GM23248 (cell line): ENCODE measurements around the gene NINJ1. TPM values are rescaled to one million over a fixed set of nuclear protein-coding genes. Genes with fewer than 3 reads are reported as not detected.

Experiments
- DNase-seq: peaks from one replicate; pipeline ENCODE4 v3.0.0-alpha.2; 2015
- H2AFZ ChIP-seq: fragments of 200-600 bp; sonication (generic); 2 replicates; pipeline ENCODE4 v1.6.1; 2016; ENCODE audit warnings: antibody characterized with exemption
- H3F3A ChIP-seq: fragments of 200-600 bp; sonication (generic); 2 replicates; pipeline ENCODE4 v1.6.1; 2016; ENCODE audit warnings: mild to moderate bottlenecking, antibody characterized with exemption, mixed run types; ENCODE audit not compliant: insufficient read depth
- H3K27ac ChIP-seq: fragments of 200-600 bp; sonication (generic); 2 replicates; pipeline ENCODE4 v1.5.1; 2016; ENCODE audit warnings: mild to moderate bottlenecking
- H3K27me3 ChIP-seq: fragments of 200-600 bp; sonication (generic); replicated peaks from 2 replicates; pipeline ENCODE4 v1.6.1; 2016; ENCODE audit warnings: mild to moderate bottlenecking; ENCODE audit not compliant: insufficient read depth
- H3K36me3 ChIP-seq: fragments of 200-600 bp; sonication (generic); 2 replicates; pipeline ENCODE4 v1.6.1; 2016; ENCODE audit warnings: low read depth, mild to moderate bottlenecking
- H3K4me1 ChIP-seq: fragments of 200-600 bp; sonication (generic); 2 replicates; pipeline ENCODE4 v1.6.1; 2016; ENCODE audit warnings: mild to moderate bottlenecking; ENCODE audit not compliant: insufficient read depth
- H3K4me2 ChIP-seq: fragments of 200-600 bp; sonication (generic); one replicate; pipeline ENCODE4 v1.6.1; 2016; ENCODE audit warnings: mild to moderate bottlenecking; ENCODE audit not compliant: unreplicated experiment
- H3K4me3 ChIP-seq: fragments of 200-600 bp; sonication (generic); 2 replicates; pipeline ENCODE4 v1.5.1; 2016; ENCODE audit warnings: mild to moderate bottlenecking
- H3K79me2 ChIP-seq: fragments of 200-600 bp; sonication (generic); 2 replicates; pipeline ENCODE4 v1.6.1; 2016; ENCODE audit warnings: mild to moderate bottlenecking; ENCODE audit not compliant: insufficient read depth
- H3K9ac ChIP-seq: fragments of 200-600 bp; sonication (generic); 2 replicates; pipeline ENCODE4 v1.6.1; 2016; ENCODE audit warnings: mild to moderate bottlenecking
- H3K9me2 ChIP-seq: fragments of 200-600 bp; sonication (generic); 2 replicates; pipeline ENCODE4 v1.6.1; 2016; ENCODE audit warnings: mixed run types, mild to moderate bottlenecking, moderate library complexity; ENCODE audit not compliant: insufficient read depth
- H3K9me3 ChIP-seq: fragments of 200-600 bp; sonication (generic); one replicate; pipeline ENCODE4 v1.6.1; 2017; ENCODE audit warnings: low read depth
- H4K20me1 ChIP-seq: fragments of 200-600 bp; sonication (generic); 2 replicates; pipeline ENCODE4 v1.6.0; 2016; ENCODE audit not compliant: insufficient read depth
- EZH2 ChIP-seq: fragments of 200-600 bp; sonication (generic); IDR thresholded peaks from 2 replicates; pipeline ENCODE4 v1.6.1; 2018; ENCODE audit warnings: antibody characterized with exemption, mild to moderate bottlenecking; ENCODE audit not compliant: insufficient read depth, poor library complexity, severe bottlenecking
- EZH2phosphoT487 ChIP-seq: fragments of 200-600 bp; sonication (generic); IDR thresholded peaks from 2 replicates; pipeline ENCODE4 v1.6.1; 2018; ENCODE audit warnings: antibody characterized with exemption, moderate library complexity, mild to moderate bottlenecking, low read depth; ENCODE audit not compliant: insufficient read depth
- WGBS, 2 experiments: methylation state at CpG; one replicate each; pipeline ENCODE4 v1.1.6; 2015 to 2017; ENCODE audit warnings: low lambda C conversion rate in 2 of 2, low coverage in 1 of 2; ENCODE audit errors: missing lambda C conversion rate in 2 of 2; 5-methylcytosine and 5-hydroxymethylcytosine counted together
- in situ Hi-C: fragments of 300-500 bp; cut with MboI; formaldehyde crosslinking; loops from 2 replicates; pipeline ENCODE4 v1.15.0; 2020
- polyA plus RNA-seq: library from polyadenylated mRNA; unstranded; fragments of >200 nt; fragmentation: Nextera tagmentation; extraction: Ambion mirVana; gene quantifications from 2 replicates; pipeline ENCODE4 v1.2.1, GENCODE V29; 2016
- total RNA-seq: library from RNA; depleted of rRNA; stranded (reverse); fragments of >200 nt; shearing (Covaris generic); gene quantifications from 2 replicates; pipeline ENCODE4 v1.2.3, GENCODE V29; 2014

Gene NINJ1
- total and polyA plus RNA-seq, 2 experiments from 2014 or later = 24.9 to 44.2 TPM

- no peak overlapping the region for H3K4me3 ChIP-seq
- H3K9ac ChIP-seq = no peak overlapping the region
- H3F3A ChIP-seq = no peaks in the 10 kb centered on the region
- no peaks in the 10 kb centered on the region for H3K4me1 ChIP-seq
- no peak overlapping the region for H2AFZ ChIP-seq
- no peak for DNase-seq
- no peaks in the 10 kb centered on the region for H3K9me3 ChIP-seq
- 36 to 40% methylated on average over 7 of the region's 7 CpGs for WGBS, 2 experiments
- H3K27ac ChIP-seq = no peak overlapping the region
- peaks cover 6% of the 10 kb centered on the region; the same call in 1 of the 2 replicates for H3K27me3 ChIP-seq
- no peaks in the 10 kb centered on the region for H4K20me1 ChIP-seq
- in situ Hi-C loops = loop anchor here (10.0 to 25.0 kb wide), 2 partner anchors 138 to 396 kb away; no protein-coding TSS in a partner anchor
- no peak overlapping the region for H3K4me2 ChIP-seq
- no peak for TF ChIP-seq EZH2phosphoT487
- no peak for TF ChIP-seq EZH2
- no peaks in the 10 kb centered on the region for H3K9me2 ChIP-seq
- no peaks in the 10 kb centered on the region for H3K36me3 ChIP-seq
- H3K79me2 ChIP-seq = no peaks in the 10 kb centered on the region
Observed at GRCh38 chr9:93166699-93167098, 32.6 kb upstream of the NINJ1 start.

- in situ Hi-C loops = loop anchor here (10.0 to 25.0 kb wide), 2 partner anchors 141 to 398 kb away; no protein-coding TSS in a partner anchor
- DNase-seq = no peak
- peaks cover 7% of the 10 kb centered on the region; the same call in 1 of the 2 replicates for H3K27me3 ChIP-seq
Observed at GRCh38 chr9:93164085-93164484, 30.0 kb upstream of the NINJ1 start.

GRCh38 chr9:93161786-93162562 is 27.9 kb upstream of the NINJ1 start:
- no peaks in the 10 kb centered on the region for H3F3A ChIP-seq
- no peak for DNase-seq
- peaks cover 7% of the 10 kb centered on the region; the same call in 1 of the 2 replicates for H3K27me3 ChIP-seq
- in situ Hi-C loops = loop anchor here (10.0 to 25.0 kb wide), 2 partner anchors 143 to 400 kb away; no protein-coding TSS in a partner anchor
- H3K36me3 ChIP-seq = no peaks in the 10 kb centered on the region
- 31% methylated on average over 11 of the region's 11 CpGs for WGBS, 2 experiments
- H3K4me2 ChIP-seq = no peak overlapping the region
- H2AFZ ChIP-seq = no peak overlapping the region
- no peaks in the 10 kb centered on the region for H3K9me3 ChIP-seq
- TF ChIP-seq EZH2phosphoT487 = no peak
- no peak for TF ChIP-seq EZH2
- H3K27ac ChIP-seq = no peak overlapping the region
- no peak overlapping the region for H3K9ac ChIP-seq
- no peaks in the 10 kb centered on the region for H4K20me1 ChIP-seq
- no peaks in the 10 kb centered on the region for H3K79me2 ChIP-seq
- H3K9me2 ChIP-seq = no peaks in the 10 kb centered on the region
- H3K4me3 ChIP-seq = no peak overlapping the region
- no peaks in the 10 kb centered on the region for H3K4me1 ChIP-seq

More at GRCh38 chr9:93164085-93164484, 30.0 kb upstream of the NINJ1 start:
- H3K36me3 ChIP-seq = no peaks in the 10 kb centered on the region
- TF ChIP-seq EZH2 (no peak), EZH2phosphoT487 (no peak)
- H3K9me2 ChIP-seq = no peaks in the 10 kb centered on the region
- H3K4me2 ChIP-seq = no peak overlapping the region
- H3F3A ChIP-seq = no peaks in the 10 kb centered on the region
- no peaks in the 10 kb centered on the region for H3K79me2 ChIP-seq
- 81 to 92% methylated on average over 12 of the region's 13 CpGs for WGBS, 2 experiments
- H4K20me1 ChIP-seq = no peaks in the 10 kb centered on the region
- H3K27ac ChIP-seq = no peak overlapping the region
- H3K9me3 ChIP-seq = no peaks in the 10 kb centered on the region
- H3K4me1 ChIP-seq = no peaks in the 10 kb centered on the region
- H2AFZ ChIP-seq = no peak overlapping the region
- no peak overlapping the region for H3K9ac ChIP-seq
- no peak overlapping the region for H3K4me3 ChIP-seq

GRCh38 chr9:93159601-93160471 is 25.8 kb upstream of the NINJ1 start:
- DNase-seq = peak; percentile 79
- Histone ChIP-seq H3K9me3 (no peaks in the 10 kb centered on the region), H3K9me2 (no peaks in the 10 kb centered on the region), H3K79me2 (no peaks in the 10 kb centered on the region), H3K4me2 (no peak overlapping the region), H3K36me3 (no peaks in the 10 kb centered on the region), H2AFZ (no peak overlapping the region), H3K27me3 (peaks cover 7% of the 10 kb centered on the region; the same call in 1 of the 2 replicates), H3K27ac (no peak overlapping the region), H3K4me1 (no peaks in the 10 kb centered on the region), H4K20me1 (no peaks in the 10 kb centered on the region), H3K9ac (no peak overlapping the region), H3F3A (no peaks in the 10 kb centered on the region), H3K4me3 (no peak overlapping the region)
- no peak for TF ChIP-seq EZH2
- no peak for TF ChIP-seq EZH2phosphoT487
- 8 to 10% methylated on average over 17 to 19 of the region's 19 CpGs for WGBS, 2 experiments
- in situ Hi-C loops = loop anchor here (10.0 to 25.0 kb wide), 2 partner anchors 145 to 402 kb away; no protein-coding TSS in a partner anchor
